ENCODE results near the gene ZNF525. TPM values are rescaled to one million over a fixed set of nuclear protein-coding genes. Genes with fewer than 3 reads are reported as not detected.

Gene ZNF525
- total RNA-seq, 1 donor from 2014 or later, result 19.7 TPM

DNA sequence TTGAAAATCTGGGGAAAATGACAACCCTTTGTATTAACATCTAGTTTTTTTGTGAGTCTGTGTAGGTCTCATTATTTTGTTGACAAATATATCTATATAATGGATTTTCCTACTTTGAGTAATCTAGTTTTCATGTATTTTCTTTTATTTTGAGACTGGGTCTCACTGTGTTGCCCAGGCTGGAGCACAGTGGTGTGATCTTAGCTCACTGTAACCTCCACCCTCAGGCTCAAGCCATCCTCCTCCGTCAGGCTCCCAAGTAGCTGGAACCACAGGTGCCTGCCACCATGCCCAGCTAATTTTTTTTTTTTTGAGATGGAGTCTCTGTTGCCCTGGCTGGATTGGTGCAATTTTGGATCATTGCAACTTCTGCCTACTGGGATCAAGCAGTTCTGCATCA is 9.2 kb downstream of the ZNF525 start:
- no peak for DNase-seq (ENCODE audit: extremely low spot score, unreplicated experiment)
- no peak overlapping the region for H3K4me3 Mint-ChIP-seq
- no peaks in the 10 kb centered on the region for H3K4me1 Mint-ChIP-seq (ENCODE audit: unreplicated experiment)
- no peaks in the 10 kb centered on the region for H3K9me3 Mint-ChIP-seq
- no peak overlapping the region for H3K27ac Mint-ChIP-seq
- TF ChIP-seq, protein P1, sequence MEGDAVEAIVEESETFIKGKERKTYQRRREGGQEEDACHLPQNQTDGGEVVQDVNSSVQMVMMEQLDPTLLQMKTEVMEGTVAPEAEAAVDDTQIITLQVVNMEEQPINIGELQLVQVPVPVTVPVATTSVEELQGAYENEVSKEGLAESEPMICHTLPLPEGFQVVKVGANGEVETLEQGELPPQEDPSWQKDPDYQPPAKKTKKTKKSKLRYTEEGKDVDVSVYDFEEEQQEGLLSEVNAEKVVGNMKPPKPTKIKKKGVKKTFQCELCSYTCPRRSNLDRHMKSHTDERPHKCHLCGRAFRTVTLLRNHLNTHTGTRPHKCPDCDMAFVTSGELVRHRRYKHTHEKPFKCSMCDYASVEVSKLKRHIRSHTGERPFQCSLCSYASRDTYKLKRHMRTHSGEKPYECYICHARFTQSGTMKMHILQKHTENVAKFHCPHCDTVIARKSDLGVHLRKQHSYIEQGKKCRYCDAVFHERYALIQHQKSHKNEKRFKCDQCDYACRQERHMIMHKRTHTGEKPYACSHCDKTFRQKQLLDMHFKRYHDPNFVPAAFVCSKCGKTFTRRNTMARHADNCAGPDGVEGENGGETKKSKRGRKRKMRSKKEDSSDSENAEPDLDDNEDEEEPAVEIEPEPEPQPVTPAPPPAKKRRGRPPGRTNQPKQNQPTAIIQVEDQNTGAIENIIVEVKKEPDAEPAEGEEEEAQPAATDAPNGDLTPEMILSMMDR (conservative IDR thresholded peaks at IDR 0.05), result no peak
- H3K27me3 Mint-ChIP-seq, result no peaks in the 10 kb centered on the region
- peaks cover 45% of the 10 kb centered on the region for H3K36me3 Mint-ChIP-seq

DNA sequence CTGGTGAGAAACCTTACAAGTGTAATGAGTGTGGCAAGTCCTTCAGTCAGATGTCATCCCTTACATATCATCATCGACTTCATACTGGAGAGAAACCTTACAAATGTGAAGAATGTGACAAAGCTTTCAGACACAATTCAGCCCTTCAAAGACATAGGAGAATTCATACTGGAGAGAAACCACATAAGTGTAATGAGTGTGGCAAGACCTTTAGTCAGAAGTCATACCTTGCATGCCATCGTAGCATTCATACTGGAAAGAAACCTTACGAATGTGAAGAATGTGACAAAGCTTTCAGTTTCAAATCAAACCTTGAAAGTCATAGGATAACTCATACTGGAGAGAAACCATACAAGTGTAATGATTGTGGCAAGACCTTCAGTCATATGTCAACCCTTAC is 15.9 kb downstream of the ZNF525 start:
- no peak for DNase-seq (ENCODE audit: extremely low spot score, unreplicated experiment)
- H3K36me3 Mint-ChIP-seq, result peaks cover 78% of the 10 kb centered on the region
- no peaks in the 10 kb centered on the region for H3K4me1 Mint-ChIP-seq (ENCODE audit: unreplicated experiment)
- H3K27ac Mint-ChIP-seq, result no peak overlapping the region
- H3K4me3 Mint-ChIP-seq, result no peak overlapping the region
- no peaks in the 10 kb centered on the region for H3K27me3 Mint-ChIP-seq
- TF ChIP-seq, protein P1 (conservative IDR thresholded peaks at IDR 0.05), result no peak
- H3K9me3 Mint-ChIP-seq, result peaks cover 38% of the 10 kb centered on the region

DNA sequence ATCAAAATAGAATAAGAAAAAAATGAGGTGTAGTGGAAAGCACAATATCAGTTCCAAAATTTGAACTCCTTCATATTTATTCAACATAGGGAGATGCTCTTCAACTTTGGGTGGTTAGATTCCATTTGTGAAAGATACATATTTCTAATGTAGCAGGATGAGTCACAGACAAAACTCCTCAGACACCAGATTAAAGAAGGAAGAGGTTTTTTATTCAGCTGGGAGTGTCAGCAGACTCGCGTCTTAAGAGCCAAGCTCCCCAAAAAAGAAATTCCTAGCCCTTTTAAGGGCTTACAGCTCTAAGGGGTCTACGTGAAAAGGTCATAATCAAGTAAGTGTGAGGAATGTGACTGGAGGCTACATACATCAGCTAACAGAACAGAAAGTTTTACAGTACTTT is 22.7 kb downstream of the ZNF525 start:
- TF ChIP-seq, protein P1 (conservative IDR thresholded peaks at IDR 0.05), result no peak
- peaks cover 32% of the 10 kb centered on the region for H3K36me3 Mint-ChIP-seq
- no peak overlapping the region for H3K27ac Mint-ChIP-seq
- H3K27me3 Mint-ChIP-seq, result no peaks in the 10 kb centered on the region
- no peak for DNase-seq (ENCODE audit: extremely low spot score, unreplicated experiment)
- H3K9me3 Mint-ChIP-seq, result peaks cover 14% of the 10 kb centered on the region
- no peaks in the 10 kb centered on the region for H3K4me1 Mint-ChIP-seq (ENCODE audit: unreplicated experiment)
- no peak overlapping the region for H3K4me3 Mint-ChIP-seq

DNA sequence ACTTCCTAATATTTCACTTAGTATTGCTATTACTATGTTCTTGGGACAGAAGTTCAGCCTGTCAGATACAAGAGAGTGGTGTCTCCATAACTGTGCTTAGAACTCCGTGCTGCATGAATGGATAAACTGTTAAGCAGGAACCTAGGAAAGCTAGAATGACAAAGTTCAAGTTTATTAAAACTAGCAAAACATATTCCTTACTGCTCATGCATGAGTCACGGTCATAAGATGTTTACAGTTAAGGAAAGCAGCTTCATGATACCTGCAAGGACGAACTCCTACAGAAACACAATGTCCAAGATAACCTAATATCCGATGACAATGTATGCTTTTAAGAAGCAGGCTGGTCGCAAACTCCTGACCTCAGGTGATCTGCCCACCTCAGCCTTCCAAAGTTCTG is 23.4 kb downstream of the ZNF525 start:
- no peak overlapping the region for H3K4me3 Mint-ChIP-seq
- no peak for DNase-seq (ENCODE audit: extremely low spot score, unreplicated experiment)
- H3K36me3 Mint-ChIP-seq, result peaks cover 26% of the 10 kb centered on the region
- no peak overlapping the region for H3K27ac Mint-ChIP-seq
- H3K9me3 Mint-ChIP-seq, result peaks cover 13% of the 10 kb centered on the region
- TF ChIP-seq, protein P1 (conservative IDR thresholded peaks at IDR 0.05), result no peak
- peaks cover 4% of the 10 kb centered on the region for H3K4me1 Mint-ChIP-seq (ENCODE audit: unreplicated experiment)
- no peaks in the 10 kb centered on the region for H3K27me3 Mint-ChIP-seq

DNA sequence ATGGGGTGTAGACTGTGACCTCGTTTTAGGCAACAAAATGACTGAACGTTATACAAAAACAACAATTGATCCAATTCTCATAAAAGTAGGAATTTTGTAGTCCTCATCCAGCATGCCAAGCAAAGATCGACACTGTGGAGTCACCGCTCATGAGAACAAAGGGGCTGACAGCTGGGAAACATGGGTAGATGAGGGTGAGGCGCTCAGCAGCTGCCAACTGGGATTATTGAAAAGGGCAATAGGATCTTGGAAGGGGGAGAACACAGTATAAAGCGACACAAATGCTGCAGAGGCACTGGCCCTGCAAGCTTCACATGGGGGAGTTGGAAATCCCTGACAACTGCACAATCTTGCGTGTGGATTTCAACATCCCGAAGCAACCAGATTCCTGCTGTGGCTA is 24.1 kb downstream of the ZNF525 start:
- TF ChIP-seq, protein P1 (conservative IDR thresholded peaks at IDR 0.05), result no peak
- H3K9me3 Mint-ChIP-seq, result peaks cover 12% of the 10 kb centered on the region
- DNase-seq (ENCODE audit: extremely low spot score, unreplicated experiment), result no peak
- peaks cover 6% of the 10 kb centered on the region for H3K4me1 Mint-ChIP-seq (ENCODE audit: unreplicated experiment)
- H3K27ac Mint-ChIP-seq, result no peak overlapping the region
- no peak overlapping the region for H3K4me3 Mint-ChIP-seq
- no peaks in the 10 kb centered on the region for H3K27me3 Mint-ChIP-seq
- H3K36me3 Mint-ChIP-seq, result peaks cover 22% of the 10 kb centered on the region

DNA sequence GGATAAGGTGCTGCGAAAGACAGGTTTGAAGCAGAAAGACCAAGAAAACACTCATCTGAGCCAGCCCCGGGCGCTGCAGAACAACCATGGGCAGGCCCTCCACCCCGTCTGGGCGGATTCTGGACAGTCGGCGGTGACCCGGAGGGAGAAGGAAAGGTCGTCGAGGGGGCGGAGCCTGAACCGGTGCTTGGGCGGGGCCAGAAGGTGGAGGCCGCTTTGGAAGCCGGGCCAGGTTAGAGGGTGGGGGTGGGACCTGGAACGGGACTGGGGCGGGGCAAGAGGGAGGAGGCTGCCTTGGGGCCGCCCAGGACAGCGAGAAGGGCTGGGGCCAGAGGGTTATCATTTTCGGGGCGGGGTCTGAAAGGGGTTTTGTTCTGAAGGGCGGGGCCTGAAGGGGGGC is 24.5 kb downstream of the ZNF525 start:
- Mint-ChIP-seq H3K9me3 (peaks cover 8% of the 10 kb centered on the region), H3K4me1 (ENCODE audit: unreplicated experiment) (peaks cover 9% of the 10 kb centered on the region), H3K4me3 (no peak overlapping the region), H3K36me3 (peaks cover 18% of the 10 kb centered on the region), H3K27me3 (no peaks in the 10 kb centered on the region), H3K27ac (no peak overlapping the region)
- DNase-seq (ENCODE audit: extremely low spot score, unreplicated experiment), result no peak
- TF ChIP-seq, protein P1 (conservative IDR thresholded peaks at IDR 0.05), result no peak

Data from type B pancreatic cell (in vitro differentiated cells).